HG02884 (cell line): ENCODE data around the gene RPRM.
"Not testable (repeated sequence)": the region's sequence is repeated elsewhere in the genome, so short reads cannot be mapped to it uniquely, and the experiment has no call there.

Source experiments
- ATAC-seq: cut with Tn5 transposase; IDR thresholded peaks from one replicate; pipeline ENCODE4 v1.9.1; 2021; ENCODE audit warnings: mild to moderate bottlenecking, moderate library complexity; ENCODE audit not compliant: unreplicated experiment

The RPRM gene

DNA sequence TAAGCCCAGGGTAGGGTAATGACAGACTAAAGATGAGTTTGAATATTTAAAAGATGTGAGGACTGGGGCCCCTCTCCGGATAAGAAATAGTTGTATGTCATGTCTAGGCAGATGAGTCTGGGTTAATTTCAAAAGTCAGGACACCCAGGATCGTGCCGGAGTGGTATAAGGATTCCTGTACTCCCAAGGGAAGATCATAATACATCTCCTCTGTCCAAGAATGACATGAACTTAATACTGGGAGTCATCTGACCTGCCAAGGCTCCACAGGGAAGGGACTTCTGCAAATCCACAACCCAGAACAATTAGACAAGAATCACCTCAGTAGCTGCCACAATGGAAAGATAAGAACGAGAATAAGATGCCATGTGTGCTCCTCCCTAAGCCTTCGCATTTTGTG is 17.1 kb downstream of the RPRM start:
- ATAC-seq = no peak

DNA sequence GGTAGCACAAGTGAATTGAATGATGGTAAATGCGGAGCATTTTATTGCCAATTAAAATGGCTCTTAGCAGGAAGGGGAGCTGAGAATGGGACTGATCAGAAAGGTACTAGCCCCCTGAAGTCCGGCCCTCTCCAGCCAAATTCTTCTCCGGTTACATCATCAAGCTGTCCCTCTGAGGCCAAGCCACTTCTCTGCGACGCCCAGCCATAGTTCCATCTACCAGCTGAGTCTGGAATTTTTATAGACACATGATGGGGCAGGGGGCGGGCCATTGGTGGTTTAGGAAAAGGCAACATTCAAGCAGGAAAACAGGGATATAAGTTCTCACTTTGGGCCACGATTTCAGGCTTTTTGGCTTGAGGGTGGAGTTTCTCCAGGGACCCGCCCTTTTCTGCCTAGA is 22.7 kb downstream of the RPRM start:
- no peak for ATAC-seq

DNA sequence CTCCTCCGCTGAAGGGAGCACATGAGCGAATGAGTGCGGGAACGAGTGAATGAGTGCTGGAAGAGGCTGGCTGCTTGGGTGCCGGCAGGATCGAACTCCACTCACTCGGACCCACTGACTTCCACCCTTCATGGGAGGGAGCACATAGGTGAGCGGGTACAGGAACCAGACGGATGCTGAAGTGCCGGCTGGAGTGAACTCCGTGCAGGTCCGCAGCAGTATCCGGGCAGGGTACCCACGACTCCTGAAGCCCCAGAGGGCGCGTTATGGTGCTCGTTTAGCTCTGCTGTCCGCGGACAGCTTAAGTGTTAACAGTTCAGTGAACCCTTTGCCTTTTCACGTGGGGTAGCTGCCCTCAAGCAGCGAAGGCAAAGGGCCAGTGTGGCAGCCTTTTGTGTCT is 23.2 kb downstream of the RPRM start:
- no peak for ATAC-seq

DNA sequence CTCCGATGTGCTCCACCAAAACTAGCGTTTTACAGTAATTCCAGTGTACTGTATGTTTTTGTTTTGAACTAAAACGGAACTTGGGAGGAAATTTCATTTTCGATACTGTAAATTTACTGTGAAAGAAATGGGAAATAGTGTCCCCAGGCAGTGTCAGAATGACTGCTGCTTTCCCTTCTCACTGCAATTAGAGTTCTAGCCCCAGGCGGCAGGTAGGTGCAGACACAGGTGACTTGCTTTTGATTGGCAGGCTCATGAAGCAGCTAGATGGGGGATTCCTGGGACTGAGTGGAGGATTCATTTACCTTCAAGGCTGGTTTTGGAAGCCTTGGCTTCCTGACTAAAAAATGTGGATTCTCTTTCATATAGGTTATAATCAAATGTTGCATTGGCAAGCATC is 27.0 kb downstream of the RPRM start:
- ATAC-seq = no peak

DNA sequence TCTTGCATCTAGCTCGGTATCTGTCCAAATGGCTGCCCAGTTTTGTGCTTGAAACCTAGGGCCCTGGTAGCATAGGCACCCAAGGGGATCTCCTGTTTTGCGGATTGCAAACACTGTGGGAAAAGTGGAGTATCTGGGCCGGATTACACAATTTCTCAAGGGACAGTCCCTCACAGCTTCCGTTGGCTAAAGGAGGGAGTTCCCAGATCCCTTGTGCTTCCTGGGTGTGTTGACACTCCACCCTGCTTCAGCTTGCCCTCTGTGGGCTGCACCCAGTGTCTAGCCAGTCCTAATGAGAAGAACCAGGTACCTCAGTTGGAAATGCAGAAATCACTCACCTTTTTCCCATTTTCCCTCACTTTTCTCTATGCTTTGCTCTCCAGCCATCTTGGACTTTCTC is 35.5 kb downstream of the RPRM start:
- ATAC-seq = no peak

DNA sequence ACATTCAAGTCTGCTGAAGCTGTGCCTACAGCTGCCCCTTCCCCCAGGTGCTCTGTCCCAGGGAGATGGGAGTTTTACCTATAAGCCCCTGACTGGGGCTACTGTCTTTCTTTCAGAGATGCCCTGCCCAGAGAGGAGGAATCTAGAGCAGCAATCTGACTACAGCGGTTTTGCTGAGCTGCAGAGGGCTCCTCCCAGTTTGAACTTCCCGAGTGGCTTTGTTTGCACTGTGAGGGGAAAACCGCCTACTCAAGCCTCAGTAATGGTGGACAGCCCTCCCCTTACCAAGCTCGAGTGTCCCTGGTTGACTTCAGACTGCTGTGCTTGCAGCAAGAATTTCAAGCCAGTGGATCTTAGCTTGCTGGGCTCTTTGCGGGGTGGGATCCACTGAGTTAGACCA is 35.9 kb downstream of the RPRM start:
- not testable (repeated sequence) for ATAC-seq

DNA sequence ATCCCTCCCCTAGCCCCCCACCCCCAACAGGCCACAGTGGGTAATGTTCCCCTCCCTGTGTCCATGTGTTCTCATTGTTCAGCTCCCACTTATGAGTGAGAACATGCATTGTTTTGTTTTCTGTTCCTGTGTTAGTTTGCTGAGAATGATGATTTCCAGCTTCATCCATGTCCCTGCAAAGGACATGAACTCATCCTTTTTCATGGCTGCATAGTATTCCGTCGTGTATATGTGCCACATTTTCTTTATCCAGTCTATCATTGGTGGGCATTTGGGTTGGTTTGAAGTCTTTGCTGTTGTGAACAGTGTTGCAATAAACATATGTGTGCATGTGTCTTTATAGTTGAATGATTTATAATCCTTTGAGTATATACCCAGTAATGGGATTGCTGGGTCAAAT is 38.5 kb downstream of the RPRM start:
- not testable (repeated sequence) for ATAC-seq

DNA sequence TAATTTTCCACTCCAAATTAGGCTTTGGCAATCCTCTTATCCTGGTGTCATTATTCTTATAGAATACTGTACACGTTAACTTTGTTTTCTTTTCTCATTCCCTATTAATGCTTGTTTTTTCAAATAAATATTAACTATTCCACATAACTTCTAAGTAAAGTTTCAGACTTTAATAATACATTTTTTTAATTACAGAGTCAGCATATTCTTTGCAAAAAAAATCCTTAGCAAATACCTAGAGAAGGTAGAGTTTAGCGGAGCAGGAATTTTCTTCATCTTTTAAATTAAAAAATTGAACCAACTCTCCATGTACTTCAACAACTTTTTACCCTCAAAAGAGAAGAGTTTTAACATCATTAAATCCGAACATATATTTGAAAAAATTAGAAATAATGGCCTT is 45.2 kb downstream of the RPRM start:
- no peak for ATAC-seq

DNA sequence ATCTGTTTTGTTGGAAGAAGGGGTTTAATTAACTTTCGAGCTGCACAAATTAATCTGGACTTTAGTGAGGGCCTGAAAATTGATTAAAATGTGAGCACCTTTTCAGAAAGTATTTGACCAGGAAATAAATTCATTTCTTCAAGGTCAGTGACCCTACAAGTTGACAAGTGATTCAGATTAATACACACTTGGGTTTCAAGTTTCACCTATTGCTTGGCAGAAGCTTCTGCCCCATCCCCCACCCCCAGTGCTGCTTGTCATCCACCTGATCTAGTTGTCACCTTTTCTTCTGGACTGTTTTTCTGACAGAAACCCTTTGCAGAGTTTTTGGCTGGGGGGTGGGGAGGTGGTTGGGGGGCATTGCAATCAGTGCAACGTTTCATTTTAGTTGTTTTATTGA is 46.2 kb downstream of the RPRM start:
- ATAC-seq = no peak

DNA sequence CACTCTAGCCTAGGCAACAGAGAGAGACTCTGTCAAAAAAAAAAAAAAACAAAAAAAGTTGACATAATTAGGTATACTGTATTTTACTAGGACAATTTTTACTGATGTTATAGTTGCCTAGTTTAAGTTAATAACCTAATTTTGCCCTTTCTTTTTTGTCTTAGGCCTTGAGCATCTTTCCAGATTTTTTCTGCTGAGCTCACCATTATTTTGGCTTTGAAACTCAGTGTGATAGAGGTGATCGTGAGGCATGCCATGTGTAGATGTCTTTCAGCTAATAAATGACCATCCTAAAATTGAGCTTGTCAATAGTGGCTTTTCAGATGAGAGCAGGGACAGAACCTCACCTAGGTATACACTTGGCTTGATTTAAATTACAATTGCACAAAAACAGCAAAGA is 47.4 kb downstream of the RPRM start:
- ATAC-seq = no peak
